Gastrocnemius medialis (tissue), 4 donors: Measurements from ENCODE around the gene TADA1.

Source experiments
- POLR2A ChIP-seq, 2 donors: fragments of 450-650 bp; IDR thresholded peaks; one replicate each; pipeline ENCODE4 v1.6.1; 2017; ENCODE audit warnings: antibody characterized with exemption in 2 of 2, mild to moderate bottlenecking in 2 of 2, moderate library complexity in 2 of 2
- TF ChIP-seq, protein P1 (sequence below), 5 experiments: fragments of 450-650 bp in 3 of 5; fragments of 200-600 bp in 2 of 5; sonication (generic) in 2 of 5; IDR thresholded peaks in 4 of 5; conservative IDR thresholded peaks in 1 of 5; 1 replicate in 4 of 5; 2 replicates in 1 of 5; pipeline ENCODE4 v1.5.1; 2016 to 2019; ENCODE audit warnings: antibody characterized with exemption in 5 of 5, mild to moderate bottlenecking in 3 of 5, moderate library complexity in 3 of 5

- TF ChIP-seq, protein P1, sequence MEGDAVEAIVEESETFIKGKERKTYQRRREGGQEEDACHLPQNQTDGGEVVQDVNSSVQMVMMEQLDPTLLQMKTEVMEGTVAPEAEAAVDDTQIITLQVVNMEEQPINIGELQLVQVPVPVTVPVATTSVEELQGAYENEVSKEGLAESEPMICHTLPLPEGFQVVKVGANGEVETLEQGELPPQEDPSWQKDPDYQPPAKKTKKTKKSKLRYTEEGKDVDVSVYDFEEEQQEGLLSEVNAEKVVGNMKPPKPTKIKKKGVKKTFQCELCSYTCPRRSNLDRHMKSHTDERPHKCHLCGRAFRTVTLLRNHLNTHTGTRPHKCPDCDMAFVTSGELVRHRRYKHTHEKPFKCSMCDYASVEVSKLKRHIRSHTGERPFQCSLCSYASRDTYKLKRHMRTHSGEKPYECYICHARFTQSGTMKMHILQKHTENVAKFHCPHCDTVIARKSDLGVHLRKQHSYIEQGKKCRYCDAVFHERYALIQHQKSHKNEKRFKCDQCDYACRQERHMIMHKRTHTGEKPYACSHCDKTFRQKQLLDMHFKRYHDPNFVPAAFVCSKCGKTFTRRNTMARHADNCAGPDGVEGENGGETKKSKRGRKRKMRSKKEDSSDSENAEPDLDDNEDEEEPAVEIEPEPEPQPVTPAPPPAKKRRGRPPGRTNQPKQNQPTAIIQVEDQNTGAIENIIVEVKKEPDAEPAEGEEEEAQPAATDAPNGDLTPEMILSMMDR (IDR thresholded peaks at IDR 0.05 in 4 of 5, conservative IDR thresholded peaks at IDR 0.05 in 1 of 5) = peak in 4 of 5 experiments; percentile 37 to 59 (median 50)
- no peak for TF ChIP-seq POLR2A (IDR thresholded peaks at IDR 0.05)
Observed at GRCh38 chr1:166884040-166884642, 8.1 kb upstream of the TADA1 start.
